Measurements from ENCODE around the gene CEP170. TPM values are rescaled to one million over a fixed set of nuclear protein-coding genes. Genes with fewer than 3 reads are reported as not detected.

CEP170 gene
- polyA plus RNA-seq, 1 donor (not counting 4 experiments of a cell fraction or from before 2014, with no cell fraction given): 40.5 TPM

GRCh38 chr1:243246916-243247315, 8.2 kb downstream of the CEP170 start:
- H3K4me3 ChIP-seq (ENCODE audit: control insufficient read depth in 2 of 3, extremely low read depth in 1 of 3, insufficient read depth in 2 of 3, low read depth in 1 of 3, low read length in 3 of 3): no peak overlapping the region
- H3K36me3 ChIP-seq (ENCODE audit: control insufficient read depth in 2 of 2, extremely low read depth in 1 of 2, insufficient read depth in 2 of 2, low read length in 2 of 2): no peaks in the 10 kb centered on the region
- FAIRE-seq: no peak
- TF ChIP-seq CTCF (optimal IDR thresholded peaks at IDR 0.05 in 1 of 3, IDR thresholded peaks at IDR 0.05 in 1 of 3, conservative IDR thresholded peaks at IDR 0.05 in 1 of 3; ENCODE audit: extremely low read depth in 1 of 3, insufficient read depth in 2 of 3, low read length in 3 of 3) (no peak), EZH2 (IDR thresholded peaks at IDR 0.05; ENCODE audit: low read length) (no peak)
- peaks cover 5% of the 10 kb centered on the region for H3K4me1 ChIP-seq (ENCODE audit: control insufficient read depth, extremely low read depth, insufficient read depth, low read length)
- no peak overlapping the region for H2AFZ ChIP-seq (ENCODE audit: control insufficient read depth, low read length)
- H3K4me2 ChIP-seq (ENCODE audit: control insufficient read depth, extremely low read depth, insufficient read depth, low read depth, low read length): no peak overlapping the region
- H3K79me2 ChIP-seq (ENCODE audit: control insufficient read depth, insufficient read depth, low read length): peaks cover 93% of the 10 kb centered on the region
- H3K9me1 ChIP-seq (ENCODE audit: control insufficient read depth, extremely low read depth, insufficient read depth, low read length): no peaks in the 10 kb centered on the region
- DNase-seq (ENCODE audit: low read depth, low spot score): no peak
- no peaks in the 10 kb centered on the region for H3K27me3 ChIP-seq (ENCODE audit: control insufficient read depth, extremely low read depth, insufficient read depth, low read length)
- dilution Hi-C loops (cut with MboI; ENCODE audit: extremely low pct_ligation_motif_present, low sequenced_read_pairs): no loop called here
- no peaks in the 10 kb centered on the region for H4K20me1 ChIP-seq (ENCODE audit: control insufficient read depth, extremely low read depth, insufficient read depth, low read length)
- no peak overlapping the region for H3K9ac ChIP-seq (ENCODE audit: control insufficient read depth, extremely low read depth, insufficient read depth, low read length)
- no peaks in the 10 kb centered on the region for H3K9me3 ChIP-seq (ENCODE audit: control insufficient read depth, low read depth, low read length)
- H3K27ac ChIP-seq (ENCODE audit: control insufficient read depth, insufficient read depth, low read length): no peak overlapping the region

- no peak for TF ChIP-seq CTCF (optimal IDR thresholded peaks at IDR 0.05 in 1 of 3, IDR thresholded peaks at IDR 0.05 in 1 of 3, conservative IDR thresholded peaks at IDR 0.05 in 1 of 3; ENCODE audit: extremely low read depth in 1 of 3, insufficient read depth in 2 of 3, low read length in 3 of 3)
- TF ChIP-seq EZH2 (IDR thresholded peaks at IDR 0.05; ENCODE audit: low read length): no peak
- Histone ChIP-seq H3K36me3 (ENCODE audit: control insufficient read depth in 2 of 2, extremely low read depth in 1 of 2, insufficient read depth in 2 of 2, low read length in 2 of 2) (no peaks in the 10 kb centered on the region), H3K9me1 (ENCODE audit: control insufficient read depth, extremely low read depth, insufficient read depth, low read length) (no peaks in the 10 kb centered on the region), H3K4me1 (ENCODE audit: control insufficient read depth, extremely low read depth, insufficient read depth, low read length) (no peaks in the 10 kb centered on the region), H3K9me3 (ENCODE audit: control insufficient read depth, low read depth, low read length) (no peaks in the 10 kb centered on the region), H3K9ac (ENCODE audit: control insufficient read depth, extremely low read depth, insufficient read depth, low read length) (no peak overlapping the region), H4K20me1 (ENCODE audit: control insufficient read depth, extremely low read depth, insufficient read depth, low read length) (no peaks in the 10 kb centered on the region), H3K79me2 (ENCODE audit: control insufficient read depth, insufficient read depth, low read length) (peaks cover 85% of the 10 kb centered on the region), H3K27ac (ENCODE audit: control insufficient read depth, insufficient read depth, low read length) (no peak overlapping the region), H2AFZ (ENCODE audit: control insufficient read depth, low read length) (no peak overlapping the region), H3K27me3 (ENCODE audit: control insufficient read depth, extremely low read depth, insufficient read depth, low read length) (no peaks in the 10 kb centered on the region), H3K4me2 (ENCODE audit: control insufficient read depth, extremely low read depth, insufficient read depth, low read depth, low read length) (no peak overlapping the region), H3K4me3 (ENCODE audit: control insufficient read depth in 2 of 3, extremely low read depth in 1 of 3, insufficient read depth in 2 of 3, low read depth in 1 of 3, low read length in 3 of 3) (no peak overlapping the region)
- no peak for DNase-seq (ENCODE audit: low read depth, low spot score)
- dilution Hi-C loops (cut with MboI; ENCODE audit: extremely low pct_ligation_motif_present, low sequenced_read_pairs): no loop called here
- FAIRE-seq: no peak
Observed at GRCh38 chr1:243244432-243244841, 10.6 kb downstream of the CEP170 start.

Data from keratinocyte (primary cell).